ENCODE measurements around the gene CPT2.
A peak's percentile ranks its signal among the peaks of the same experiment; 100 is the strongest.
"Not testable (repeated sequence)": the region's sequence is repeated elsewhere in the genome, so short reads cannot be mapped to it uniquely, and the experiment has no call there.

The CPT2 gene

DNA sequence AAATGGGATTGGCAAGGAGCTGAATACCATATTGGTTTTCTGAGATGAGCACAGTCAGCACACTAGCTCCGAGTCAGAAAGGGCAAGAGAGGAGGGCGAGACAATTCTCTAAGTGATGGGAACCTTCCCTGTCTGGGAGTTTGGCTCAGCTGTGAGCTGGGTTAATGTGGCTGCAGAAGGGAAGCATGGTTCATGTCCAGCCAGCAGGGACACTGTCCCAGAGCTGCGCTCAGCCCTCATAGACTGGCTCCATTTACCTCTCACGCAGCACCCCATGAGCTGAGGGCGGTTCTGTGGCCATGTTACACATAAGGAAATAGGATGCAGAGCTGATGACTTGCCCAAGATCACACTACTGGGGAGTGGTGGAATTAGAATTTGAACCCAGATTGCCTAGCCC lies 15.7 kb upstream of the CPT2 start:
- Histone ChIP-seq H3K4me1 (ENCODE audit: control insufficient read depth in 5 of 5, insufficient read depth in 5 of 5, low read length in 5 of 5) (peaks cover 5 to 36% (median 31%) of the 10 kb centered on the region in 5 donors), H3K9me3 (ENCODE audit: control insufficient read depth in 5 of 5, low read length in 5 of 5) (peaks cover 0 to 3% (median 0%) of the 10 kb centered on the region in 5 donors), H3K4me3 (ENCODE audit: low read depth in 1 of 5, low read length in 5 of 5) (no peak overlapping the region), H3K9ac (ENCODE audit: low read length in 5 of 5) (no peak overlapping the region), H3K36me3 (ENCODE audit: control insufficient read depth in 5 of 5, insufficient read depth in 5 of 5, low read length in 5 of 5) (no peaks in the 10 kb centered on the region), H3K27me3 (ENCODE audit: control insufficient read depth in 5 of 5, insufficient read depth in 4 of 5, low read length in 5 of 5) (no peaks in the 10 kb centered on the region), H3K27ac (ENCODE audit: low read depth, low read length) (no peak overlapping the region)

DNA sequence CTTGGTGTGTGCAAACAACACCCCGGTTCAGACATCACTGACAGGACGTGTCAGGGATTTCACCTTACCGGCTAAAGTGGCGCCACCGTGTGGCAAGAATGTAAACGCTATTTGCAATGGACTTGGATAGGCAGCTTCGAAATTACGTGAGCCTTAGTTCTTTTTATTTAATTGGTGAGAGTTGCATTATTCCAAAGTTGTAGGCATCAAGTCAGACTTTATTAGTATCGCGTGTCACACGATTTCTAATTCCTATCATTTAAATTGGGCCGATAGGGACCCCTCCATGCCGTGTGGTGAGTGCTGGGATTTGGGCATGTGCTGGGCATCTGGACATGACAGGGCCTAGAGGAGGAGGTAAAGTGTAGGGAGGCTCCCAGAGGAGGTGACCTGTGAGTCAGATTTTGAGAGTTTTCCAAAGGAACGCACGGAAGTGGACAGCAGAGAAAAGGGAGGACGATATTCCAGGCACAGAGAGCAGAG lies 14.5 kb upstream of the CPT2 start:
- H3K9ac ChIP-seq (ENCODE audit: low read length in 5 of 5): peak overlapping the region in 1 of 5 donors; percentile 38
- no peaks in the 10 kb centered on the region for H3K27me3 ChIP-seq (ENCODE audit: control insufficient read depth in 5 of 5, insufficient read depth in 4 of 5, low read length in 5 of 5)
- peaks cover 0 to 3% (median 0%) of the 10 kb centered on the region in 5 donors for H3K9me3 ChIP-seq (ENCODE audit: control insufficient read depth in 5 of 5, low read length in 5 of 5)
- H3K4me3 ChIP-seq (ENCODE audit: low read depth in 1 of 5, low read length in 5 of 5): no peak overlapping the region
- no peaks in the 10 kb centered on the region for H3K36me3 ChIP-seq (ENCODE audit: control insufficient read depth in 5 of 5, insufficient read depth in 5 of 5, low read length in 5 of 5)
- peaks cover 5 to 25% (median 20%) of the 10 kb centered on the region in 5 donors for H3K4me1 ChIP-seq (ENCODE audit: control insufficient read depth in 5 of 5, insufficient read depth in 5 of 5, low read length in 5 of 5)
- H3K27ac ChIP-seq (ENCODE audit: low read depth, low read length): peak overlapping the region; percentile 56

DNA sequence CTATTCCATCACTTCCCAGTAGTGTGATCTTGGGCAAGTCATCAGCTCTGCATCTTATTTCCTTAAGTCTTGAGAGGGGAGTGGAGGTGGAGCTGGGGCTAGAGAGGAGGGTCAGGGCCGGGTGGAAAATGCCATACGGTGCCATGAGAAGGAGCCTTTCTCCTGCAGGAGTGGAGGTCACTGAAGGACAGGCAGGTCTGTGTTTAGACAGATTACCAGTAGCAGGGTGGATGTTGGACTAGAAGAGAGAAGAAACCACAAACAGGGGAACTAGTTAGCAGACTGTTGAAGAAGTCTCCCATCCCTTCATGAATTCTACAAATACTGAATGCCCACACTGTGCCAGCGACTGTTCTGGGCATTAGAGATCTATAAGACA lies 13.9 kb upstream of the CPT2 start:
- H3K4me3 ChIP-seq (ENCODE audit: low read depth in 1 of 5, low read length in 5 of 5): no peak overlapping the region
- peak overlapping the region; percentile 56 for H3K27ac ChIP-seq (ENCODE audit: low read depth, low read length)
- no peaks in the 10 kb centered on the region for H3K36me3 ChIP-seq (ENCODE audit: control insufficient read depth in 5 of 5, insufficient read depth in 5 of 5, low read length in 5 of 5)
- H3K9ac ChIP-seq (ENCODE audit: low read length in 5 of 5): peak overlapping the region in 1 of 5 donors; percentile 38
- H3K27me3 ChIP-seq (ENCODE audit: control insufficient read depth in 5 of 5, insufficient read depth in 4 of 5, low read length in 5 of 5): no peaks in the 10 kb centered on the region
- peaks cover 5 to 23% (median 18%) of the 10 kb centered on the region in 5 donors for H3K4me1 ChIP-seq (ENCODE audit: control insufficient read depth in 5 of 5, insufficient read depth in 5 of 5, low read length in 5 of 5)
- peaks cover 0 to 3% (median 0%) of the 10 kb centered on the region in 5 donors for H3K9me3 ChIP-seq (ENCODE audit: control insufficient read depth in 5 of 5, low read length in 5 of 5)

DNA sequence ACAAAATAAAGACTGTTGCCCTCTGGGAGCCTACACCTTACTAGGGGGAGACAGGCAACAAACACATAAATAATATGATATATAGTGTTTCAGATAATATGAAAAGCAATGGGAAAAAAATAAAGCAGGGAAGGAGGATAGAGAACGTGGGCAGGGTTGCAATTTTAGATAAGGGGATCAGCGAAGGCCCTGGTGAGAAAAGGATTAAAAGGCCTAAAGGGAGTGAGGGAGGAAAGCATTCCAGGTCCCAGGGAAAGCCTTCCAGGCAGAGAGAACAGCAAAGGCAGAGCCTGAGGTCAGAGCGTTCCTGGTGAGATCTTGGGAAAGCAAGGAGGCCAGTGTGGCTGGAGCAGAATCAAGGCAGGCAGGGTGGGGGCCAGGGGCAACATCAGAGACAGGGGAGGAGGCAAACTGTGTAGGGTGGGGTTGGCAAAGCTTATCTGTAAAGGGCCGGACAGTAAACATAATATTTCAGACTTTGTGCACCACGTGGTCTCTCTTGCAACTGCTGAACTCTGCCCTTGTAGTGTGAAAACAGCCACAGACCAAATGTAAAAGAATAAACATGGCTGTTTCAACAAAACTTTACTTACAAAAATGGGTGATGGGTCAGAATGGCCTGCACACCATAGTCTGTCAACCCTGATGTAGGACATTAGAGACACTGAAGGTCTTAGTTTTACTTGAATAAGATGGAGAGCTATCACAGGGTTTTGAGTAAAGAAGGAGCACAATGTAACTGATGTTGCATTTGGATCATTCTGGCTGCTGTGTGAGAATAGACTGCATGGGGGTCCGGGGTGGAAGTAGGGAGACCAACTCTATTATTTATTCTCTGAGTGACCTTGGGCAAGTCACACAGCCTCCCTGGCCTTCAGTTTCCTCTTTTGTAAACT lies 13.3 kb upstream of the CPT2 start:
- Histone ChIP-seq H3K4me3 (ENCODE audit: low read depth in 1 of 5, low read length in 5 of 5) (no peak overlapping the region), H3K36me3 (ENCODE audit: control insufficient read depth in 5 of 5, insufficient read depth in 5 of 5, low read length in 5 of 5) (no peaks in the 10 kb centered on the region), H3K4me1 (ENCODE audit: control insufficient read depth in 5 of 5, insufficient read depth in 5 of 5, low read length in 5 of 5) (peaks cover 5 to 23% (median 18%) of the 10 kb centered on the region in 5 donors), H3K27ac (ENCODE audit: low read depth, low read length) (peak overlapping the region; percentile 56), H3K9me3 (ENCODE audit: control insufficient read depth in 5 of 5, low read length in 5 of 5) (peaks cover 0 to 3% (median 0%) of the 10 kb centered on the region in 5 donors), H3K9ac (ENCODE audit: low read length in 5 of 5) (peak overlapping the region in 1 of 5 donors; percentile 38), H3K27me3 (ENCODE audit: control insufficient read depth in 5 of 5, insufficient read depth in 4 of 5, low read length in 5 of 5) (no peaks in the 10 kb centered on the region)

DNA sequence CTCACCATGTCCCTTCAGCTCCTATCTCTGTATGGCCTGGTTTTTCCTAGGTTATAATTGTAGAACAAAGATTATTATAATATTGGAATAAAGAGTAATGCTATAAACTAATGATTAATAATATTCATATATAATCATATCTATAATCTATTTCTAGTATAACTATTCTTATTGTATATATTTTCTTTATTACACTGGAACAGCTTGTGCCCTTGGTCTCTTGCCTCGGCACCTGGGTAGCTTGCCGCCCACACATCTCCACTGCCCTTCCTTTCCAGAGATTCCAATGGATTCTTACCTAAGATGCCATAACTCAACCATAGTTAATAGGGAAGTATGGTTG lies 10.7 kb upstream of the CPT2 start:
- H3K4me1 ChIP-seq (ENCODE audit: control insufficient read depth in 5 of 5, insufficient read depth in 5 of 5, low read length in 5 of 5): peaks cover 5 to 23% (median 18%) of the 10 kb centered on the region in 5 donors
- H3K4me3 ChIP-seq (ENCODE audit: low read depth in 1 of 5, low read length in 5 of 5); H3K36me3 ChIP-seq (ENCODE audit: control insufficient read depth in 5 of 5, insufficient read depth in 5 of 5, low read length in 5 of 5); H3K9ac ChIP-seq (ENCODE audit: low read length in 5 of 5); H3K27ac ChIP-seq (ENCODE audit: low read depth, low read length); H3K27me3 ChIP-seq (ENCODE audit: control insufficient read depth in 5 of 5, insufficient read depth in 4 of 5, low read length in 5 of 5); H3K9me3 ChIP-seq (ENCODE audit: control insufficient read depth in 5 of 5, low read length in 5 of 5): not testable (repeated sequence)

DNA sequence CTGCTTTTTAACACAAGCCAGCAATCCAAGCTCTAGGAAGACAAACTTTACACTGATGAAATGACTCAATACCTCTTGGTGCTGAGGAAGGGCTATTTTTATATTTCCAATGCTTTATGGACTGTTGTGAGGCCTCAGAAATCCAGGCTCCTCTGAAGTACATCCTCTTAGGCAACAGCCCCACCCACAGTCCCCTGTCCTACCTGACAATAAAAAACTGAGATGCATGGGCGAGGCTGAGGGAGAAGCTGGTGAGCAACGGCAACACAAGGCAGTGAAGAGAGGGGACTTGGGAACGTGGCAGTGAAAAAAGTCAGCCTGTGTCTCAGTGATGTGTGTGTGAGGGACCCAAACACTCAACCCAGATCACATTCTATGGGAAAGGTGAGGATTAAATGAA lies 10.1 kb upstream of the CPT2 start:
- no peak overlapping the region for H3K9ac ChIP-seq (ENCODE audit: low read length in 5 of 5)
- H3K27me3 ChIP-seq (ENCODE audit: control insufficient read depth in 5 of 5, insufficient read depth in 4 of 5, low read length in 5 of 5): no peaks in the 10 kb centered on the region
- H3K36me3 ChIP-seq (ENCODE audit: control insufficient read depth in 5 of 5, insufficient read depth in 5 of 5, low read length in 5 of 5): no peaks in the 10 kb centered on the region
- peaks cover 5 to 23% (median 18%) of the 10 kb centered on the region in 5 donors for H3K4me1 ChIP-seq (ENCODE audit: control insufficient read depth in 5 of 5, insufficient read depth in 5 of 5, low read length in 5 of 5)
- peaks cover 0 to 3% (median 0%) of the 10 kb centered on the region in 5 donors for H3K9me3 ChIP-seq (ENCODE audit: control insufficient read depth in 5 of 5, low read length in 5 of 5)
- no peak overlapping the region for H3K4me3 ChIP-seq (ENCODE audit: low read depth in 1 of 5, low read length in 5 of 5)
- H3K27ac ChIP-seq (ENCODE audit: low read depth, low read length): no peak overlapping the region

DNA sequence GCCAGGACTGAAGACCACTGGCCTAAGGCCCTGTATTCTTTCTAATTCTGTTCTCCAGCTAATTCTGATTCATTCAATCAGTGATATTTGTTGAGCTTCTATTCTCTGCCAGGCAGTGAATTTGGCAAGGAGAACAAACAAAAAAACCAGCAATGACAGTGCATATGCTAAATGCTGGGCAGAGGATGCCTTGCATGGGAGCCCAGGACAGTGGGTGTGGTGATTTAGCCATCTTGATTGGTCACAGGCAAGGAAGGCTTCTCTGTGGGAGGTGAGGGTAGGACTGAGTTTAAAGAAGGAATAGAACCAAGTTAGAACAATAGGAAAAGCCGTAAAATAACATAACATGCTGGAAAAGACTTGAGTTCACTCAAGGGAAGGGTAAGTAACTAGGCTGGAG lies 9.2 kb upstream of the CPT2 start:
- Histone ChIP-seq H3K27ac (ENCODE audit: low read depth, low read length) (no peak overlapping the region), H3K36me3 (ENCODE audit: control insufficient read depth in 5 of 5, insufficient read depth in 5 of 5, low read length in 5 of 5) (no peaks in the 10 kb centered on the region), H3K9ac (ENCODE audit: low read length in 5 of 5) (no peak overlapping the region), H3K4me3 (ENCODE audit: low read depth in 1 of 5, low read length in 5 of 5) (no peak overlapping the region), H3K9me3 (ENCODE audit: control insufficient read depth in 5 of 5, low read length in 5 of 5) (peaks cover 0 to 3% (median 0%) of the 10 kb centered on the region in 5 donors), H3K4me1 (ENCODE audit: control insufficient read depth in 5 of 5, insufficient read depth in 5 of 5, low read length in 5 of 5) (peaks cover 3 to 16% (median 15%) of the 10 kb centered on the region in 5 donors), H3K27me3 (ENCODE audit: control insufficient read depth in 5 of 5, insufficient read depth in 4 of 5, low read length in 5 of 5) (no peaks in the 10 kb centered on the region)

DNA sequence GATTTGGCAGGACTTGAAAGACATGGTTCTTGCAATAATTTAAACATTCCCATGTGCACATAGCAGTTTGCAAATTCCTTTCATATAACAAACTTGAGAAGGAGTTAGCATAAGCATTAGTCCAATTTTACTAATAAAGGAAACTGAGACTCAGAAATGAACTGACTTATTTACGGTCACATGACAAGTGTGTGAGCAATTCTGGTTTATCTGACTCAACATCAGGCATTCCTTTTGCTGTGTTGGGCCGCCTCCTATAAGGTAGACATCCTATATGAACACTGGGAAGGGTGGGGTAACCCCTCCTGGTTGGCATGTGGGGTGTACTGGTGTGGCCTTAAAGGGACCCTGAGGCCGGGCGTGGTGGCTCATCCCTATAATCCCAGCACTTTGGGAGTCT lies 8.5 kb upstream of the CPT2 start:
- Histone ChIP-seq H3K27ac (ENCODE audit: low read depth, low read length) (no peak overlapping the region), H3K9ac (ENCODE audit: low read length in 5 of 5) (no peak overlapping the region), H3K27me3 (ENCODE audit: control insufficient read depth in 5 of 5, insufficient read depth in 4 of 5, low read length in 5 of 5) (no peaks in the 10 kb centered on the region), H3K9me3 (ENCODE audit: control insufficient read depth in 5 of 5, low read length in 5 of 5) (peaks cover 0 to 3% (median 0%) of the 10 kb centered on the region in 5 donors), H3K4me1 (ENCODE audit: control insufficient read depth in 5 of 5, insufficient read depth in 5 of 5, low read length in 5 of 5) (peaks cover 0 to 9% (median 8%) of the 10 kb centered on the region in 5 donors), H3K4me3 (ENCODE audit: low read depth in 1 of 5, low read length in 5 of 5) (no peak overlapping the region), H3K36me3 (ENCODE audit: control insufficient read depth in 5 of 5, insufficient read depth in 5 of 5, low read length in 5 of 5) (no peaks in the 10 kb centered on the region)

DNA sequence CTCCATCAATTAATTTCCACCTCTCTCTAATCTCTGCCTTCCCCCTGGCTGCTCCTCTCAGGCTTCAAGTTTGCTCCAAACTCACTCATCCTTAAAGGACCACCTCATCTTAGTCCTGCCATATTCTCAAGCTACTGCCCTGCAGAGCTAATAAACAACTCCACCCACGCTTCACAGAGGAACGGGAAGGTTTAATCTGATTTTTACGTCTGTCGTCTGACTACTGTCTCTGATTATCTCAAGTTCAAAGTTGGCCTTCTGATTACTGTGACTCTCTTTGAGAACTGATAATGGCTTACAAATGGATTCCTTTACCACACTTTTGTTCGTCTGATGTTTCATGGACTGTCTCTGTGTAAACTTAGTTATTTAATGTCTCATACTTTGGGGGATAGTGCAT lies 7.6 kb upstream of the CPT2 start:
- no peaks in the 10 kb centered on the region for H3K27me3 ChIP-seq (ENCODE audit: control insufficient read depth in 5 of 5, insufficient read depth in 4 of 5, low read length in 5 of 5)
- no peak overlapping the region for H3K27ac ChIP-seq (ENCODE audit: low read depth, low read length)
- no peak overlapping the region for H3K4me3 ChIP-seq (ENCODE audit: low read depth in 1 of 5, low read length in 5 of 5)
- H3K9ac ChIP-seq (ENCODE audit: low read length in 5 of 5): no peak overlapping the region
- H3K9me3 ChIP-seq (ENCODE audit: control insufficient read depth in 5 of 5, low read length in 5 of 5): peaks cover 0 to 3% (median 0%) of the 10 kb centered on the region in 5 donors
- no peaks in the 10 kb centered on the region for H3K36me3 ChIP-seq (ENCODE audit: control insufficient read depth in 5 of 5, insufficient read depth in 5 of 5, low read length in 5 of 5)
- no peaks in the 10 kb centered on the region for H3K4me1 ChIP-seq (ENCODE audit: control insufficient read depth in 5 of 5, insufficient read depth in 5 of 5, low read length in 5 of 5)

DNA sequence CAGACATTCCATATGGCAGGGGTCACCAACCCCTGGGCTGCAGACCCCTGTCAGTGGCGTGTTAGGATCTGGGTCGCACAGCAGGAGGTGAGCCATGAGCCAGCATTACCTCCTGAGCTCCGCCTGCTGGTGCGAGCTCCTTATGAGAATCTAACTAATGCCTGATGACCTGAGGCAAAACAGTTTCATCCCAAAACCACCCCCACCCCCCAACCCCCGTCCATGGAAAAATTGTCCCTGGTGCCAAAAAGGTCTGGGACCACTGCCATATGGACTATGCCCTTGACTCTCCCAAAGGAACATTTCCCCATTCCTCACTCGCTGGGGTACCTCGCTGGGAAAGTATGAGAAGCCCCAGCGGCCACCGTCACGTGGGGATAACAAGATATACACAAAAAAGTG lies 6.4 kb upstream of the CPT2 start:
- peaks cover 0 to 3% (median 0%) of the 10 kb centered on the region in 5 donors for H3K9me3 ChIP-seq (ENCODE audit: control insufficient read depth in 5 of 5, low read length in 5 of 5)
- H3K4me1 ChIP-seq (ENCODE audit: control insufficient read depth in 5 of 5, insufficient read depth in 5 of 5, low read length in 5 of 5): peaks cover 0 to 2% (median 2%) of the 10 kb centered on the region in 5 donors
- H3K9ac ChIP-seq (ENCODE audit: low read length in 5 of 5): no peak overlapping the region
- no peak overlapping the region for H3K4me3 ChIP-seq (ENCODE audit: low read depth in 1 of 5, low read length in 5 of 5)
- no peak overlapping the region for H3K27ac ChIP-seq (ENCODE audit: low read depth, low read length)
- H3K27me3 ChIP-seq (ENCODE audit: control insufficient read depth in 5 of 5, insufficient read depth in 4 of 5, low read length in 5 of 5): no peaks in the 10 kb centered on the region
- H3K36me3 ChIP-seq (ENCODE audit: control insufficient read depth in 5 of 5, insufficient read depth in 5 of 5, low read length in 5 of 5): no peaks in the 10 kb centered on the region
